Mesenchymal stem cell (in vitro differentiated cells and primary cell): ENCODE data around the gene ABI3BP.

Experiments
- DNase-seq: peaks from one replicate; pipeline ENCODE4 v3.0.0-alpha.2; 2013
- H2AFZ ChIP-seq: one replicate; pipeline ENCODE4 v1.6.1; 2013; ENCODE audit warnings: low read depth, mild to moderate bottlenecking, control low read depth, inconsistent platforms, low read length, moderate library complexity
- H2AK5ac ChIP-seq: 2 replicates; pipeline ENCODE4 v1.6.1; 2013; ENCODE audit warnings: low read length, moderate library complexity, mild to moderate bottlenecking, inconsistent platforms; ENCODE audit not compliant: severe bottlenecking
- H2BK120ac ChIP-seq: one replicate; pipeline ENCODE4 v1.6.1; 2013; ENCODE audit warnings: low read depth, mild to moderate bottlenecking, inconsistent platforms, low read length, moderate library complexity
- H2BK12ac ChIP-seq, 2 experiments: one replicate each; pipeline ENCODE4 v1.6.1; 2013; ENCODE audit warnings: inconsistent platforms in 2 of 2, low read length in 2 of 2, mild to moderate bottlenecking in 2 of 2, moderate library complexity in 2 of 2, control low read depth in 1 of 2
- H2BK15ac ChIP-seq: one replicate; pipeline ENCODE4 v1.6.1; 2013; ENCODE audit warnings: mild to moderate bottlenecking, low read depth, inconsistent platforms; ENCODE audit not compliant: poor library complexity, severe bottlenecking
- H2BK5ac ChIP-seq: 2 replicates; pipeline ENCODE4 v1.6.1; 2013; ENCODE audit warnings: low read depth, mild to moderate bottlenecking, low read length, control low read depth, inconsistent platforms; ENCODE audit not compliant: poor library complexity, severe bottlenecking
- H3K14ac ChIP-seq, 2 experiments: one replicate each; pipeline ENCODE4 v1.6.1; 2013; ENCODE audit warnings: inconsistent platforms in 2 of 2, low read length in 2 of 2, control low read depth in 1 of 2, mild to moderate bottlenecking in 1 of 2, moderate library complexity in 1 of 2
- H3K18ac ChIP-seq, 2 experiments: one replicate each; pipeline ENCODE4 v1.6.1; 2013; ENCODE audit warnings: inconsistent platforms in 2 of 2, low read length in 2 of 2, control low read depth in 1 of 2, low read depth in 1 of 2, mild to moderate bottlenecking in 1 of 2
- H3K23ac ChIP-seq, 2 experiments: one replicate each; pipeline ENCODE4 v1.6.1; 2013; ENCODE audit warnings: inconsistent platforms in 2 of 2, low read length in 2 of 2, mild to moderate bottlenecking in 2 of 2, moderate library complexity in 2 of 2, control low read depth in 1 of 2
- H3K27ac ChIP-seq: 2 replicates; pipeline ENCODE4 v1.5.1; 2013; ENCODE audit warnings: mild to moderate bottlenecking, moderate library complexity, low read length, control low read depth, inconsistent platforms; ENCODE audit not compliant: poor library complexity, severe bottlenecking
- H3K27me3 ChIP-seq, 2 experiments: 2 replicates each; pipeline versions ENCODE4 v1.6.1 to v1.7.0; 2013; ENCODE audit warnings: low read length in 2 of 2, mild to moderate bottlenecking in 2 of 2, moderate library complexity in 2 of 2, control low read depth in 1 of 2, inconsistent platforms in 1 of 2; ENCODE audit not compliant: control insufficient read depth in 1 of 2, insufficient read depth in 1 of 2
- H3K36me3 ChIP-seq, 2 experiments: 2 replicates each; pipeline versions ENCODE4 v1.6.1 to v1.7.0; 2013; ENCODE audit warnings: low read length in 2 of 2, control low read depth in 1 of 2, inconsistent platforms in 1 of 2, low read depth in 1 of 2, mild to moderate bottlenecking in 1 of 2; ENCODE audit not compliant: insufficient read depth in 2 of 2, control insufficient read depth in 1 of 2
- H3K4ac ChIP-seq, 2 experiments: one replicate each; pipeline ENCODE4 v1.6.1; 2013; ENCODE audit warnings: inconsistent platforms in 2 of 2, low read length in 2 of 2, mild to moderate bottlenecking in 2 of 2, moderate library complexity in 2 of 2, control low read depth in 1 of 2, low read depth in 1 of 2
- H3K4me1 ChIP-seq: 2 replicates; pipeline ENCODE4 v1.6.1; 2013; ENCODE audit warnings: low read depth, low read length, control low read depth; ENCODE audit not compliant: control insufficient read depth, insufficient read depth
- H3K4me2 ChIP-seq: 2 replicates; pipeline ENCODE4 v1.6.1; 2013; ENCODE audit warnings: low read length, mild to moderate bottlenecking, inconsistent platforms; ENCODE audit not compliant: poor library complexity, severe bottlenecking
- H3K4me3 ChIP-seq, 2 experiments: 2 replicates each; pipeline versions ENCODE4 v1.5.1 to v1.7.0; 2013; ENCODE audit warnings: low read length in 2 of 2, mild to moderate bottlenecking in 2 of 2, control low read depth in 1 of 2, low read depth in 1 of 2; ENCODE audit not compliant: insufficient read depth in 1 of 2
- H3K79me1 ChIP-seq: replicated peaks from 2 replicates; pipeline ENCODE4 v1.6.1; 2013; ENCODE audit warnings: mild to moderate bottlenecking, control low read depth, low read length, inconsistent platforms; ENCODE audit not compliant: poor library complexity, severe bottlenecking
- H3K9ac ChIP-seq: 2 replicates; pipeline ENCODE4 v1.7.0; 2013; ENCODE audit warnings: mild to moderate bottlenecking, low read length, moderate library complexity
- H3K9me3 ChIP-seq: 2 replicates; pipeline ENCODE4 v1.7.0; 2013; ENCODE audit warnings: mild to moderate bottlenecking, low read length; ENCODE audit not compliant: control insufficient read depth
- H4K8ac ChIP-seq: one replicate; pipeline ENCODE4 v1.6.1; 2013; ENCODE audit warnings: inconsistent platforms, mild to moderate bottlenecking, low read length, moderate library complexity
- H4K91ac ChIP-seq: one replicate; pipeline ENCODE4 v1.6.1; 2013; ENCODE audit warnings: mild to moderate bottlenecking, low read length, inconsistent platforms
- WGBS: methylation state at CpG from one replicate; pipeline ENCODE4 v1.1.7; 2013; ENCODE audit warnings: mixed read lengths; 5-methylcytosine and 5-hydroxymethylcytosine counted together

The ABI3BP gene

DNA sequence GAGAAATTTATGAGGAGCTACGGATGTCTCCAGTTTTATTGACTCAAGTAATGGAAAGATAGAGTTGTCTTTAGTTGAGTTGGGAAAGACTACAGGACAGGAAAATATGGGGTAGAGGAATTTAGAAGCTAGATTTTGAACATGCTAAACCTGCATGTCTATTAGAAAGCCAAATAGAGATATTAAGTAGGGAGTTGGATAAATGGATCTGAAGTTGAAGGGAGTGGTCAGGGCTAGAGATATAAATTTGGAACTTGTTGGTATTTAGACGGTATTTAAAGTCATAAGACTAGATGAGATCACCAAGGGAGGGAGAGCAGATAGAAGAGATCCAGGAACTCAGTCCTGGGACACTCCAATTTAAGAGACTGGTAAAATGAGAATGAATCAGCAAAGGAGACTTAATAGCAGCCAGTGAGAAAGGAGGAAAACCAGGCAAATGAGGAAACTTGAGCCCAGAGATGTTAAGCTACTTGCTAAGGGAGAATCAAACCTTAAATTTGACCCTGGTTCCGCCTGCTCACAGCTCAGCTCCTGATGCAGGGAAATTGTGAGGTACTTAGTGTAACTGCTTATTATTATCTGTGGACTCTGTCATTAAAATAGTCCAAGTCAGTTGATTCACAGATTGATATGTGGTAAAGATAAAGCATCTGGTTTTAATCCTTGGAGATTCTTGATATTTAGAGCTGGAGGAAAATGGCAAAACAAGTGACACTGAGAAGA lies 35.8 kb downstream of the ABI3BP start:
- no peak for DNase-seq
- Histone ChIP-seq H3K4ac (no peak overlapping the region), H3K79me1 (no peaks in the 10 kb centered on the region), H3K27ac (no peak overlapping the region), H2BK5ac (no peak overlapping the region), H3K9ac (peak overlapping the region; percentile 80), H3K23ac (no peak overlapping the region), H3K27me3 (no peaks in the 10 kb centered on the region), H3K9me3 (peaks cover 26% of the 10 kb centered on the region), H4K8ac (no peak overlapping the region), H4K91ac (no peak overlapping the region), H2BK12ac (no peak overlapping the region), H3K18ac (no peak overlapping the region), H3K4me3 (peak overlapping the region in 1 of 2 experiments; percentile 6), H3K36me3 (peaks cover 0 to 34% of the 10 kb centered on the region in 2 experiments), H3K4me2 (no peak overlapping the region), H3K14ac (no peak overlapping the region), H2AFZ (no peak overlapping the region), H2BK15ac (no peak overlapping the region), H2BK120ac (no peak overlapping the region), H2AK5ac (no peak overlapping the region), H3K4me1 (no peaks in the 10 kb centered on the region)
- 85% methylated on average over 3 of the region's 3 CpGs for WGBS

DNA sequence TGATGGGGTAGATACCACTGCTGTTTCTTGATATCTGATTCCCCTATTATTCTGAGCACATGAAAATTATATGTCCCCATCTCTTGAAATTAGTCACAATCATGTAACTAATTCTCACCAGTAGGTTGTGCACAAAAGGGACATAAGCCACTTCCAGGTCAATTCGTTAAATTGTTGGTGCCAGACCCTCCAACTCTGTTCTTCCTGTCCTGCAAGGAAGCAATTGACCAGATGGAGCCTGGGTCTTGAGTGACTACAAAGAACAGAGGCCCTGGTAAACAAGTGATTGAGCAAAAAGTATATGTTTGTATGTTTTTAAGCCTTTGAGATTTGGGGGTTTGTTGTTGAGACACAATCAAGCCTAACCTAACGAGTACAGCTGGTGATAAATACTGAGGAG lies 36.9 kb downstream of the ABI3BP start:
- H2BK12ac ChIP-seq: no peak overlapping the region
- H2AFZ ChIP-seq: no peak overlapping the region
- H3K9me3 ChIP-seq: peaks cover 19% of the 10 kb centered on the region
- WGBS: 78% methylated on average over 2 of the region's 2 CpGs
- H2BK5ac ChIP-seq: no peak overlapping the region
- H3K14ac ChIP-seq: no peak overlapping the region
- no peaks in the 10 kb centered on the region for H3K4me1 ChIP-seq
- DNase-seq: no peak
- H2BK120ac ChIP-seq: no peak overlapping the region
- no peak overlapping the region for H3K4me2 ChIP-seq
- H3K27ac ChIP-seq: no peak overlapping the region
- H4K91ac ChIP-seq: no peak overlapping the region
- no peak overlapping the region for H3K18ac ChIP-seq
- H3K27me3 ChIP-seq: no peaks in the 10 kb centered on the region
- H3K23ac ChIP-seq: no peak overlapping the region
- no peak overlapping the region for H3K4ac ChIP-seq
- no peak overlapping the region for H2AK5ac ChIP-seq
- no peaks in the 10 kb centered on the region for H3K79me1 ChIP-seq
- no peak overlapping the region for H3K4me3 ChIP-seq
- H4K8ac ChIP-seq: no peak overlapping the region
- H3K36me3 ChIP-seq: peaks cover 0 to 27% of the 10 kb centered on the region in 2 experiments
- peak overlapping the region; percentile 80 for H3K9ac ChIP-seq
- H2BK15ac ChIP-seq: no peak overlapping the region

DNA sequence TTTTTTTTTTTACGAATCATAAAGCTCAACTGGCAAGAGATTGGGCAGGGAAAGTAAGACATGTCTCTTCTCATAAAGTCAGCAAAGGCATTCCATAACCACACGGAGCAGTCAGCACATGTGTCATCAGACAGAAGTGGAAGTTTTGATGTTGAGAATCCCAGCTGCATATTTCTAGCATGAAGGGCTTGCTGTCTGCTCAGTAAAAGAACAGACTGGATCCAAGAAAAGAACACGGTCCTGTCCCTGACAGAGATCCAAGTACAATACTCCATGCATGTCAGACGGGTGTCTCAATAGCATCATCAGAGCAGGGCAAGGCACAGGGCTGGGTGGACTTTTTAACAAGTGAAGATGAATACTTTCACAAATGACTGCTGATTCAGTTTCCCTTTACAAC lies 38.2 kb downstream of the ABI3BP start:
- H3K9ac ChIP-seq: peak overlapping the region; percentile 71
- no peaks in the 10 kb centered on the region for H3K27me3 ChIP-seq
- no peak overlapping the region for H2BK120ac ChIP-seq
- no peak overlapping the region for H3K14ac ChIP-seq
- peak overlapping the region; percentile 6 for H3K27ac ChIP-seq
- H3K4me2 ChIP-seq: no peak overlapping the region
- H4K91ac ChIP-seq: no peak overlapping the region
- H3K4ac ChIP-seq: no peak overlapping the region
- H3K79me1 ChIP-seq: no peaks in the 10 kb centered on the region
- H3K36me3 ChIP-seq: peaks cover 0 to 18% of the 10 kb centered on the region in 2 experiments
- peak; percentile 70 for DNase-seq
- H2BK12ac ChIP-seq: no peak overlapping the region
- H4K8ac ChIP-seq: no peak overlapping the region
- H2BK5ac ChIP-seq: no peak overlapping the region
- no peak overlapping the region for H3K18ac ChIP-seq
- 61% methylated on average over 3 of the region's 4 CpGs for WGBS
- no peak overlapping the region for H2AFZ ChIP-seq
- H3K9me3 ChIP-seq: peaks cover 6% of the 10 kb centered on the region
- H3K4me3 ChIP-seq: peak overlapping the region in 1 of 2 experiments; percentile 46
- no peaks in the 10 kb centered on the region for H3K4me1 ChIP-seq
- no peak overlapping the region for H2AK5ac ChIP-seq
- H3K23ac ChIP-seq: no peak overlapping the region
- no peak overlapping the region for H2BK15ac ChIP-seq

DNA sequence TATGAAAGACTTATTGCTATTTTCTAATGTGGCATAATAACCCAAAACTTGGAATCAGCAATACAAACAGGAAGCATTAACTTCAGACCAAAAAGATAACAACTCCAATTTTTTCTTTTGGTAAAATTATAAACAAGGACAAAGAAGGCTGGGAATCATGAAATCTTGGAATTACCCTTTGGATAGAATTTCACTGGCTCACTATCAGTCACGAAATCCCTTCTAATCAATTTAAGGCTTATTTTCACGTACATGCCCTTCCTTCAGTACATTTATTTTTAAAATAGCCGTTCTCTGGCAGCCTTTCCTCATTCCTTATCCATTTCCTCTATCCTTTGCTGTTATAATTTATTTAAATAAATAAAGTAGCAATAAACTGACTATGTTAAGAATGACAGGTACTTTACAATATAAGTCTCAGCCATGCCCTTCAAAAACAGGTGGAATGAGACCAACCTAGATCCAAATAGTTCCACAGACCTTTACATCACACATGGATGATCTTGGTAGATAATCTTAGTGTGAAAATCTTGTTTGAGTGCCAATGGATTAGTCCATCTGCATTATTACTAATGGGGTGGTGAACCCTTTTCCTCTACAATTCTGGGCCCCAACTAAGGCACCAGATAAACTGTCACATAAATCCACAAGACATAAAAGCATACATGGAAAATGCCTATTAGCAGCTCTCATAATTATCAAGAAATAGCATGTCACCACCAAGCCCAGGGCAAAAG lies 38.9 kb downstream of the ABI3BP start:
- no peak overlapping the region for H3K27ac ChIP-seq
- no peak overlapping the region for H2BK15ac ChIP-seq
- no peak overlapping the region for H2BK12ac ChIP-seq
- H3K4ac ChIP-seq: no peak overlapping the region
- H3K9ac ChIP-seq: peak overlapping the region; percentile 71
- no peaks in the 10 kb centered on the region for H3K4me1 ChIP-seq
- no peak overlapping the region for H2AFZ ChIP-seq
- H3K23ac ChIP-seq: no peak overlapping the region
- no peaks in the 10 kb centered on the region for H3K79me1 ChIP-seq
- H2BK5ac ChIP-seq: no peak overlapping the region
- no peak for DNase-seq
- H4K8ac ChIP-seq: no peak overlapping the region
- H3K9me3 ChIP-seq: peaks cover under 1% of the 10 kb centered on the region
- no peak overlapping the region for H3K14ac ChIP-seq
- H4K91ac ChIP-seq: no peak overlapping the region
- H3K4me3 ChIP-seq: peak overlapping the region in 1 of 2 experiments; percentile 17
- H2BK120ac ChIP-seq: no peak overlapping the region
- no peak overlapping the region for H3K4me2 ChIP-seq
- H3K18ac ChIP-seq: no peak overlapping the region
- H3K36me3 ChIP-seq: peaks cover 0 to 17% of the 10 kb centered on the region in 2 experiments
- no peaks in the 10 kb centered on the region for H3K27me3 ChIP-seq
- H2AK5ac ChIP-seq: no peak overlapping the region
- 99% methylated on average over 3 of the region's 3 CpGs for WGBS
